ENCODE measurements around the gene EIF2B5. TPM values are rescaled to one million over a fixed set of nuclear protein-coding genes. Genes with fewer than 3 reads are reported as not detected.

The EIF2B5 gene
- polyA plus RNA-seq, 4 donors: 42.7 to 57.6 (median 52.9) TPM

DNA sequence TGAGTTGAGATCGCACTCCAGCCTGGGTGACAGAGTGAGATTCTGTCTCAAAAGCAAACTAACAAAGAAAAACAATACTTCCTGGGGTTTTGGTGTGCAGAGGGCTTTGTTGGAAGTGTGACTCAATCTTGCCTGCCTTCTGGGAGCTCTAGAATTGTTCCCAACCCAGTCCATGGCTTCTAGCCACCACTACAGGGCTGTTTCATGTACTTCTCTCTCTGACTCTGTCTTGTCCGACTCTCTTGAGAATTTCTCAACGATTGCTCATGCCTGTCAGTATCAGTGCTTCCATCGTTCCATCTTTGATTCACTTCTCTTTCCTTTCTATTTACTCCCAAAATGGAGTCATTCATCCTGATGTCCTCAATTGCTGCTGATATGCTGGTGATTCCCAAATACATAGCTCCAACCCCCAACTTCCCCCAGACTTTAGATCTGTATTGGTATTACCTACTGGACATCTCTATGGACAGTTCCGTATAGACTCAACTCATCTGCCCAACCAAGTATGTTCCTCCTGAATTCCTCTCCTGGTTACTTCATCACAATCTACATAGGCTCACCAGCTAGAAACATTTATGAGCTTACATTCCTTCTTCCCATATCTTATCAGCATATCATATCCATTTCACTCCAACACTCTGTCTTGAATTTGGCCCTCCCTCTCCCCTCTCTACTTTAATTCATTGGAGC is 37.7 kb downstream of the EIF2B5 start:
- DNase-seq (ENCODE audit: low read depth in 4 of 4, low spot score in 2 of 4): no peak

DNA sequence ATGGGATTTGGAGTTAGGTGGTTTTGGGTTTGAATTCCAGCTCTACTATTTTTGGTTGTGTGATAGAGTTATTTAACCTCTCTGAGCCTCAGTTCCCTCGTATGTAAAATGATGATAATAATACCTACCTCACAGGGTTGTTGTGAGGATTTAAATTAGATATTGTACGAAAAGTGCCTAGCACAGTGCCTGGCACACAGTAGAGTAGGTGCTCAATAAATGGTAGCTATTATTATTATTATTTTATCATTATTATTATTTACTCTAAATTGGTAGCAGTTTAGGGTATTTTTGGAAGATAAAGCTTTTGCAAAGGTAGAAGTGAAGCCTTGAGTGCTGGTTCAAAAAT is 38.2 kb downstream of the EIF2B5 start:
- DNase-seq (ENCODE audit: low read depth in 4 of 4, low spot score in 2 of 4): no peak

DNA sequence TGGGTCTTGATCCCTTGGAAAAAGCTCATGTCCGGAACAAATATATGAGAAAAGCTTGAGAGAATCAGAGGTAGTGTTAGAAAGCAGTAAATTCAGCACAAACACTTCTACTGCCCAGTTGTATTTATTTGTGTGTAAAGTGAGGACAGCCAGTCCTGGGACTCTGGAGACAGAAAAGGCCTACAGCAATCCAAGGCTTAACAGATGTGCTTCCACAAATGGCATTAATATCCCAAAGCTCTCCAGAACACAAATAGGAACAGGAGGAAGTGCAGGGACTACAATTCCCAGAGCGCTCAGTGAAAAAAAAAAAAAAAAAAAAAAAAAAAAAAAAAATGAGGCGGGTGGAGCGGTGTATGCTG is 39.1 kb downstream of the EIF2B5 start:
- no peak for DNase-seq (ENCODE audit: low read depth in 4 of 4, low spot score in 2 of 4)

DNA sequence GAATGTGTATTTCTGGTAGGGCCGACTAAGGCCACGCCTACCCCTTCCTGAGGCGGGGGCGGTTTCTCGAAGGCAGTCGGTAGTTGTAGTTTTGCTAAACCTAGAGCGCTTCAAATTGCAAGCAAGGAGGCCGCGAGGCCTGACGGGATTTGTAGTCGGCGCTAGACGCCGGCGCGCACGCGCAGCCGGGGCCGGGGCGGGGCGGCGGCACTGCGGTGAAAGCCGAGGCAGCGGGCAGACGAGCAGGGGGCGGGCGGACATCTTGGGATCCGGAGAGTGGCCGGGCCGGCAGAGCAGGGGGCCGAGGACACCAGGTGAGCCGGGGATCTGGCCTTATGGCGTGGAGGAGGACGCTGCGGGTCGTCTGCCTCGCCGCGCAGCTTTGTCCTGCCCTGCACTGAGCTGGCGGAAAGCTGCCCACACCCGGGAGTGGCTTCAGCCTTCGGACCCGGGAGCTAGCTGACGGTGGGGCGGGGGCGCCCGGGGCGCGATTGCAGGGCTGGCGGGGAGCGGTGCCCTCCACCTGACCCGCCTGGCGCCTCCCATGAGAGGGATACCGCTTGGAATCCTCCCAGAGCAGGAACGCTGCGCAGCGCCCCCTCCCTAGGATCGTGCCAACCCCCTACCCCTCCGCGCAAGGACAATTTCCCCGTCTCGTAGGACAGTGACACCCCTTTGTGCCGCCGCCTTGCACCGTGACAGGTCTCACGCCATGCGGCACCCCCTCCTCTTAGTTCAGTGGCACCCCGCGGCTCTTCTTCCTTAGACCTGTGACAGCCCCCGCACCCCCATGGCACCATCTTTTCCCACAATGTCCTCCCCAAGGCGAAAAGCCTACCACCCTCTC is 39.7 kb downstream of the EIF2B5 start, which contains the start of gene AP2M1:
Gene AP2M1, plus strand, starts transcription at position 210 of the 847 bp plus-strand sequence. CDS start 2,139 bp downstream, outside the sequence.
- DNase-seq (ENCODE audit: low read depth in 4 of 4, low spot score in 2 of 4): peak; percentile 91 to 97 (median 97)

DNA sequence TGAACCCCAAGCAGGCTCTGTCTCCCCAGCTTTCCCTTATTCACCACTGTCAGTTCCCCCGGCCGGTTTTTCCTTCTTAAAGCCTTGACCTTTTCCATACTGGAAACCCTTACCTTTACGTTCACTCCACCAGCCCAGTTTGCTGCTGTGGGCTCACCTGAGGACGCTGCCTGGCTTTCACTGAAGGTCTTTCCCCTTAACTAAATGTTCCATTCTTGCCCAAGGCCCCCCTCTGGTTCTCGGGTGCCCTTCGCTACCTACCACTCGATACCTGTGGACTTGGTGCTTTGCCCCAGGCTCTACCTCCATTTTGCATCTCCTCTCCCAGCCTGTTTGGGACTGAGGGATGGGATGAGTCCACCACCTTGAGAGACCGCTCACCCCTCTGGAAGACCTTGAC is 40.3 kb downstream of the EIF2B5 start:
- no peak for DNase-seq (ENCODE audit: low read depth in 4 of 4, low spot score in 2 of 4)

DNA sequence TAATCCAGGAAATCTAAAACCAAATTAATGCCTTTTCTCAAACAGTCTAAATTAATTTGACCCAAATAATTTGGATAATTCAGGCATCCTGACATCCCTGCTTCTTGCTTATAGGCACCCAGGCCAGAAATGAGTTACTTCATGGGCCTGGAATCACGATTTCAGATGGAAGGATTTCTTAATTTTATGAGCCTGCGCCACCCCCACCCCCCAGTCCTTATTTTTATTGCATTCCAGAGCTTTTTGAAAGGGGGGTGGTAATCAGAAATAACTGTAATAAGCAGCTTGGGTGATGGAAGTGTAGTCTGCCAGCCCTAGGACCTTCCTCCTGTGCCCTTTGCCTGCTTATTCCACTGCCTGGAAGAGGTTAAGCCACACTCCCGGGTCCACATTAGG is 40.8 kb downstream of the EIF2B5 start:
- DNase-seq (ENCODE audit: low read depth in 4 of 4, low spot score in 2 of 4): no peak

DNA sequence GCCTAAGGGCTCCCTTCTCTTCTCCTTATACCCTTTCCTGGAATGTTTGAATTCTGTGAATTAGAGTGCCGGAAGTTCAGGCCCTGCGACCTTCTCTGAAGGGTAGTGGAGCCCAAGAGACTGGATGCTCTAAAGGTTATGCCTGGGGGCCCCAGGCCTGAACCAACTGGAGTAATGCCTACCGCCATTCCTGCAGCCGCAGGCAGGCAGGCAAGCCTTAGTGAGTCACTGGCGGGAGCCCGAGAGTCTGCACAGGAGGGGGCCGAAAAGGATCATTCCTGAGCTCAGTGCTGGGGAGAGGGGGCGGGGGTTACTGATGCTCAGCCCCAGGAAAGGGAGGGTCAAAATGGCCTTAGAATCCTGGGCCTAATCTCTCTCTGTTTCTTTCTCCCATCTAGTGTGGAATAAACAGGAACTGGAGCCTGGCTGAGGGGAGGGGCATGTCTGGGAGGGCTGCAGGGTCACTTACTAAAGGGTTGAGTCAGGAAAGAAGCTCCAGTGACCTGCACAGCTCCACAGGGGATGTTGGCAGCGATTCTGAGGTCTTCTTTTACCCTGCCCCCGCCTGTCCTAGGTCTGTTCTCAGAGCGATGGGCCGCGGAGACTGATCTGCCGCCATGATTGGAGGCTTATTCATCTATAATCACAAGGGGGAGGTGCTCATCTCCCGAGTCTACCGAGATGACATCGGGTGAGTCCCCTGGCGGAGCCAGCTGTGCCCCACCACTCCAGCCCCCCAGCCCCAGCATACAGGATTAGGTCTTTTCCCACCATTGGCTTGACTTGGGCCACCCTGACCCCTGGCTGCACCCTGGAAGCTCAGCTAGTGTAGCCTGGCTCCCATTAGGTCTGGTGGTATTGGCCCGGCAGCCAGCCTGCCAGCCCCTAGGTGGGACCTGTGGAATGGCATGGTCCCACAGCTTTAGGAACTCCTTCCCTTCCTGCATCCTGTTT is 41.5 kb downstream of the EIF2B5 start:
- no peak for DNase-seq (ENCODE audit: low read depth in 4 of 4, low spot score in 2 of 4)

DNA sequence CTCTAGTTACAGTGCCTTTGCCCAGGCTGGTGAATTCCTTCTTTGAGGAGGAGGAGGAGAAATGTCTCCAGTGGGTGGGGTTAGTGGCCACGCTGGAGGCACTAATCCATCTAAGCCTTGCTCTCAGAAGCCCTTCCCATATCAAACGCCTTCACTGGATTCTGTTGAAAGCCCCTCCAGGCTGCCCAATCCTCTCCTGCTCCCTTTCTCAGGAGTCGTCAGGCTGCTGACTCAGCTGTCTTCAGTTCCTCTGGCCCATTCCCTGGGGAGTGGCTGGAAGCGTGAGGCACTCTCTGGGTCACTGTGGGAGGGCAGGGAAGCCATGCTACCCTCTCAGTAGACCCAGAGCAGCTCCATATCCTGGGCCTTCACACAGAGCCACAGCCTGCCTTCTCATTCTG is 42.2 kb downstream of the EIF2B5 start:
- DNase-seq (ENCODE audit: low read depth in 4 of 4, low spot score in 2 of 4): no peak

DNA sequence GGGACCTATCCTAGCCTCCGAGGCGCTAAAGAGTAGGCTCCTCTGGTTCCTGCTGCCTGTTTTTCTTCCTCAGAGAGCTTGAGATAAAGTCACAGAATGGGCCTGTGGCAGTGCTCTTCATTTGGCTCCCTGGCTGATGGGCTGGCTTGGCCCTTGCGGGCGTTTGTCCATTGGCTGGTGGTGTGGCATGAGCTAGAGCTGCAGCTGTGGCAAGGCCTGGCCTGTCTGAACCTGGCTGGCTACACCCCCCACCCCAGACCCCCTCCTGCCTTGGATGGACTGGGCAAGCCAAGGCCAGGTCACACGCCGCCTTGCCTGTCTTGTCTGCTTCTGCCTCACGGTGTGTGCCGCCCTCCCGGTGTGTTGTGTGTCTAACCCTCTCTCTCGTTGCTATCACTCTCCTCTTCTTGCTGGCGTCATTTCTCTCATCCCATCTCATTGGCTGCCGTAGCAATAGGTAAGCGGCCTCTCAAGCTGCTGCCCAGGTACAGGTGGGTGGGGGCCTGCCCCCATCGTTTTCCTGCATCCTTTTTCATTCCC is 42.7 kb downstream of the EIF2B5 start:
- no peak for DNase-seq (ENCODE audit: low read depth in 4 of 4, low spot score in 2 of 4)

DNA sequence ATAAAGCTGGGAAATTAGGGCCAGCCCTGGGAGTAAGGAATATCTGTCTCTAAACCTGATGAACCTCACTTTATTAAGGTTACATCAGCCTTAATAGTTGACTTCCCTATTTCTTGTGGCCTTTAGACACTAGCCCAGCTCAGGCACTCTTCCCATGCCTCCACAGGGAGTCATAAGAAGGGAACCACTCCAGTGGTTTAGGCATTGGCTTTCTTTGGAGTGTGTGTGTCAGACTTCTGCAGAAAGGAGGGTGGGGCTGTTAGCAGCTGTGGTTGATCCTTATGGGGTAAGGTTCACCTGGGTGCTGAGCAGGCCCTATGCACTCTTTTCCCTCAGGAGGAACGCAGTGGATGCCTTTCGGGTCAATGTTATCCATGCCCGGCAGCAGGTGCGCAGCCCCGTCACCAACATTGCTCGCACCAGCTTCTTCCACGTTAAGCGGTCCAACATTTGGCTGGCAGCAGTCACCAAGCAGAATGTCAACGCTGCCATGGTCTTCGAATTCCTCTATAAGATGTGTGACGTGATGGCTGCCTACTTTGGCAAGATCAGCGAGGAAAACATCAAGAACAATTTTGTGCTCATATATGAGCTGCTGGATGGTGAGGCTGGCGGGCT is 43.5 kb downstream of the EIF2B5 start:
- no peak for DNase-seq (ENCODE audit: low read depth in 4 of 4, low spot score in 2 of 4)

DNA sequence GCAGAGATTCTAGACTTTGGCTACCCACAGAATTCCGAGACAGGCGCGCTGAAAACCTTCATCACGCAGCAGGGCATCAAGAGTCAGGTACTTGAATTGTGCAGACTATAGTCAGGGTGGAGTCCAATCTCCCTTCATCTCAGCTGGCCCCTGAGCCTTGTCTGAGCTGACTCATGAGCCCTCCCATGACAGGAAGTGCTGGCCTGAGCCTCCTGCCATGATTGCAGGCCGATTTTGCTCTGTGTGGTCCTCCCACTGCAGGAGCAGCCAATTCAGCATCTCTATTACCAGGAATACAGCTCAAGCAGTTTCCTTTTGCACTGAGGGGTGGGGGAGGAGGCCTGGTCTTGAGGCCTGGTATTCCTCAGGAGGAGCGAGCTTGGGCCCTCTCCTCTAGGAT is 45.0 kb downstream of the EIF2B5 start:
- no peak for DNase-seq (ENCODE audit: low read depth in 4 of 4, low spot score in 2 of 4)

DNA sequence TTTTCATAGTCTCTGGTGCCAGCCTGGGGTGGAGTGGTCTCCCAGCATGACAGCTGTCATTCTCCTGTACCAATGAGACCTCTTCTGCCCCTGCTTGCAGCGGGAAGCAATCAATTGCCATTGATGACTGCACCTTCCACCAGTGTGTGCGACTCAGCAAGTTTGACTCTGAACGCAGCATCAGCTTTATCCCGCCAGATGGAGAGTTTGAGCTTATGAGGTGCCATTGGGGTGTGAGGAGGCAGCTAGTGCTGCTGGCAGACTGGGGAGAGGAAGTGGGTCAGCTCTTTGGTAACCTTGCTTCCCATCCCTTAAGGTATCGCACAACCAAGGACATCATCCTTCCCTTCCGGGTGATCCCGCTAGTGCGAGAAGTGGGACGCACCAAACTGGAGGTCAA is 46.4 kb downstream of the EIF2B5 start:
- no peak for DNase-seq (ENCODE audit: low read depth in 4 of 4, low spot score in 2 of 4)

DNA sequence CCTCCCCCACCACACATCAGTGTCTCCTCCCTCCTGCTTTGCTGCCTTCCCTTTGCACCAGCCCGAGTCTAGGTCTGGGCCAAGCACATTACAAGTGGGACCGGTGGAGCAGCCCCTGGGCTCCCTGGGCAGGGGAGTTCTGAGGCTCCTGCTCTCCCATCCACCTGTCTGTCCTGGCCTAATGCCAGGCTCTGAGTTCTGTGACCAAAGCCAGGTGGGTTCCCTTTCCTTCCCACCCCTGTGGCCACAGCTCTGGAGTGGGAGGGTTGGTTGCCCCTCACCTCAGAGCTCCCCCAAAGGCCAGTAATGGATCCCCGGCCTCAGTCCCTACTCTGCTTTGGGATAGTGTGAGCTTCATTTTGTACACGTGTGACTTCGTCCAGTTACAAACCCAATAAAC is 48.5 kb downstream of the EIF2B5 start:
- no peak for DNase-seq (ENCODE audit: low read depth in 4 of 4, low spot score in 2 of 4)

DNA sequence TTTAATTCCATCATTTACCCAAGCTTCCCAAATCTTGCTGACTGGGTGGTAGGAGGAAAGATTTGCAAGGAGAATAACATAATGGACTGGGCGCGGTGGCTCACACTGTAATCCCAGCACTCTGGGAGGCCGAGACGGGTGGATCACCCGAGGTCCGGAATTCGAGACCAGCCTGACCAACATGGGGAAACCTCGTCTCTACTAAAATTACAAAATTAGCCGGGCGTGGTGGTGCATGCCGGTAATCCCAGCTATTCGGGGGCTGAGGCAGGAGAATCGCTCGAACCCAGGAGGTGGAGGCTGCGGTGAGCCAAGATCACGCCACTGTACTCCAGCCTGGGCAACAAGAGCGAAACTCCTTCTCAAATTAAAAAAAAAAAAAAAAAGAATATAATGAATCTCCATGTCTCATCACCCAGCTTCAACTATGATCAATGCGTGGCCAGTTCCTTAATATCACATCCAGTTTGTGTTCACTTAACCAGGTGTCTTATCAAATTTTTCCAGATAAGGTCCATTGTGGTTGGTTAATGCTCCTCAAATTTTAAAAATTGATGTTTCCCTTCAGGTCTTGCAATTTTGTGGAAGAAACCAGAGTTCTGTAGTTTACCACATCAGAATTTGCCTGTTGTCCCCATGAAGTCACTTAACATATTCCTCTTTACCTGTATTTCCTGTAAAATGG is 49.5 kb downstream of the EIF2B5 start:
- DNase-seq (ENCODE audit: low read depth in 4 of 4, low spot score in 2 of 4): no peak

DNA sequence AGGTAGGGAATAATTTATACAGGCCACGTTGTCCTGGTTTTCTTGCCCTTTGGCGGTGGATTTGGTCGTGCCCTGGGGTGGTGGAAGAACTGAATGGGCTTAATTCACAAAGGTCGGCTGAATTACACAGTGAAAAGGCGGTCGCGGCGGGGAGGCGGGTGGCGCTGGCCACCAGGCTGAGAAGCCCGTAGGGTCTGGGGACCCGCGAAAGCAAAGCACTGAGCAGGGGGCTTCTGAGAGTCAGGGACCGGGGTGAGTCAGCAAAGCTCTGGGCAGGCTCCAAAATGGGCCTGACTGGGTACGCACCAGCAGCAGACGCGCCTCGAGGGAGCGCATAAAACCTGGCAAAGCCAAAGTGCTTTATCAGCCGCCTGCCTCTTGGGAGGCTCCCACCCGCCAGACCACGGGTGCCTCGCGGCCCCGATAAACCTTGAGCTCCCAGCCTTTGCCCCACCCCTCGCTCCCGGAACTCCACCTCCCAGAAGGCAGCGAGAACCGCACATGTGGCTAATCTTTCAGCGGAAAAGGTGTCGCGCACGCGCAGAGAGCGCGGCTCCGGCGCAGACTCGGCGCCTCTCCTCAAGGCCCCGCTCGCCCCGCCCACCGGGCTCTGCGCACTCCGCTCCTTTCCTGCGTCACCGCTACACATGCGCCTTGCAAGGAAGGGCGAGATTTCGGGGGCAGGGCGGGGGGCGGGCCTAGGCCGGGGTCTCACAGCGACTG is 50.5 kb downstream of the EIF2B5 start:
- peak; percentile 93 to 99 (median 99) for DNase-seq (ENCODE audit: low read depth in 4 of 4, low spot score in 2 of 4)

DNA sequence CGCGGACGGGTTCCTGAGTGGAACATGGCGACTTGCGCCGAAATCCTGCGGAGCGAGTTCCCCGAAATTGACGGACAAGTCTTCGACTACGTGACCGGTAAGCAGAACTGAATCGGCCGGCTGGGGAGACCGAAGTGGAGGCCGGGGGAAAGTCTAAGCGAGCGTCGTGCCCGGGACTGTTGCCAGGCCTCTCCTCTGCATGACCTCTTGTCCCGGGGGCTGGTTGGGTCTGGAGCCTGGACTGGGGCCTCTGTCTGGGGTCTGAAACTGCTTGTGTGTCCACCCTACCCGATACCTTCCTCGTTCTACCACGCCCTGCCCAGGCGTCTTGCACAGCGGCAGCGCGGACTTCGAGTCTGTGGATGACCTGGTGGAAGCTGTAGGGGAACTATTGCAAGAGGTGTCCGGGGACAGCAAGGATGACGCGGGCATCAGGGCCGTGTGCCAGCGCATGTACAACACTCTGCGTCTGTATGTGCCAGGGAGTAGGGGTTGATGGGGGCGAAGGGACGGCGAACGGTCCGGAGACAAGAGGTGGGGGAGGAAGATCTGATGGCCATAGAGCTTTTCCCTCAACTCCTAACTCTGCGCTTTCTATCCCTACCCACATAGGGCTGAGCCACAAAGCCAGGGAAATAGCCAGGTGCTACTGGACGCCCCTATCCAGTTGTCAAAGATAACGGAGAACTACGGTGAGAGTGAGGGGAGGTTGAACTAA is 51.2 kb downstream of the EIF2B5 start, which contains the start of gene ABCF3:
Gene ABCF3, plus strand, starts transcription at position 16 of the 718 bp plus-strand sequence. Its CDS starts 9 bp downstream, at position 25.
- no peak for DNase-seq (ENCODE audit: low read depth in 4 of 4, low spot score in 2 of 4)

DNA sequence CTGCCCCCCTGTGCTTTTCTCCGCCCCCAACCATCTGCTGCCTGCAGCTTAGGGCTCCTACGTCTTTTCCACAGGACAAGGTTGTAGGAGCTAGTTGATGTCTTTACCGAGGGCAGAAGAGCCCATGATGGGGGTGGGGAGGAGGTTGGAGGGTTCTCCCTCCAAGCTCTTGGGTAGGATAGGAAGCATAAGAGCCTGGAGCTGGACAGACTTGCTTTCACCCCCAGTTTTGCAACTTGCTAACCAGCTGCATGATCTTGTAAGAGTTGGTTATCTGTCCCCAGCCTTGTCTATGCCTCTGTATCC is 51.7 kb downstream of the EIF2B5 start:
- DNase-seq (ENCODE audit: low read depth in 4 of 4, low spot score in 2 of 4): no peak

DNA sequence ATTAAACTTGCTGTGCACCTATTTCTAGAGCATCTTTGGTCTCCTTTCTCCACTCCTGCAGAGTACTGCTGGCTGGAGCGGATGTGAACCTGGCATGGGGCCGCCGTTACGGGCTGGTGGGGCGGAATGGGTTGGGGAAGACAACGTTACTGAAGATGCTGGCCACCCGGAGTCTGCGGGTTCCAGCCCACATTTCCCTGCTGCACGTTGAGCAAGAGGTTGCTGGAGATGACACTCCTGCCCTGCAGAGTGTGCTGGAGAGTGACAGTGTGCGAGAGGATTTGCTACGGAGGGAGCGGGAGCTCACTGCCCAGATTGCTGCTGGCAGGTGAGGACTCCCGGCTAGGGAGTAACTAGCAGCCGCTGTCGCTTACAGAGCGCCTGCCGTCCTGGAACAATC is 52.9 kb downstream of the EIF2B5 start:
- no peak for DNase-seq (ENCODE audit: low read depth in 4 of 4, low spot score in 2 of 4)

Data from left renal cortex interstitium (tissue), 4 donors.